H1 (cell line): ENCODE data around the gene ALG6. TPM values are rescaled to one million over a fixed set of nuclear protein-coding genes. Genes with fewer than 3 reads are reported as not detected.

Source experiments
- CTCF ChIA-PET: fragments of 300-600 bp; sonication (Branson Sonifier 250); formaldehyde crosslinking; loops from one replicate; lab custom pipeline; 2021; ENCODE audit not compliant: partially characterized antibody; lab: Charles Lee
- POLR2A ChIA-PET: fragments of 300-600 bp; sonication (Branson Sonifier 250); formaldehyde crosslinking; loops from one replicate; lab custom pipeline; 2021; ENCODE audit warnings: inconsistent platforms; ENCODE audit not compliant: partially characterized antibody; lab: Charles Lee
- DNase-seq, 2 experiments: peaks; one replicate each; pipeline versions ENCODE4 v3.0.0 to v3.0.0-alpha.2; 2010 to 2022; ENCODE audit warnings: low spot score in 2 of 2, low read depth in 1 of 2, mixed read lengths in 1 of 2
- FAIRE-seq: peaks from 2 replicates; lab custom pipeline; 2011; peaks lifted over from hg19 to GRCh38; lab: Jason Lieb, UNC
- H2AFZ ChIP-seq: 2 replicates; pipeline ENCODE4 v1.8.1; 2012; ENCODE audit warnings: low read length, inconsistent platforms
- H2AK5ac ChIP-seq: 2 replicates; pipeline ENCODE4 v1.6.1; 2013; ENCODE audit warnings: low read depth, low read length
- H2BK120ac ChIP-seq: replicated peaks from 2 replicates; pipeline ENCODE3; 2013; ENCODE audit warnings: low read depth, low read length, inconsistent platforms
- H2BK12ac ChIP-seq: 2 replicates; pipeline ENCODE4 v1.6.1; 2013; ENCODE audit warnings: low read depth, low read length
- H2BK15ac ChIP-seq: 2 replicates; pipeline ENCODE4 v1.6.1; 2013; ENCODE audit warnings: low read length
- H2BK20ac ChIP-seq: 2 replicates; pipeline ENCODE4 v1.6.1; 2013; ENCODE audit warnings: low read length
- H2BK5ac ChIP-seq: 2 replicates; pipeline ENCODE4 v1.6.1; 2013; ENCODE audit warnings: low read depth, low read length
- H3K14ac ChIP-seq: 2 replicates; pipeline ENCODE4 v1.6.1; 2013; ENCODE audit warnings: inconsistent platforms; ENCODE audit not compliant: insufficient read length
- H3K18ac ChIP-seq: 2 replicates; pipeline ENCODE4 v1.6.1; 2013; ENCODE audit warnings: low read length; ENCODE audit errors: extremely low read depth
- H3K23ac ChIP-seq: 2 replicates; pipeline ENCODE4 v1.6.1; 2013; ENCODE audit warnings: inconsistent platforms; ENCODE audit not compliant: insufficient read length
- H3K23me2 ChIP-seq: 2 replicates; pipeline ENCODE4 v1.6.1; 2013; ENCODE audit warnings: low read depth, low read length
- H3K27ac ChIP-seq: 2 replicates; pipeline ENCODE4 v1.6.1; 2011; ENCODE audit warnings: low read depth, low read length, inconsistent platforms
- H3K27me3 ChIP-seq, 4 experiments: replicated peaks in 1 of 4; 1 replicate in 1 of 4; 2 replicates in 3 of 4; pipeline versions ENCODE4 v1.6.1 to v1.8.1; 2011 to 2013; ENCODE audit warnings: low read length in 3 of 4, mild to moderate bottlenecking in 3 of 4, inconsistent platforms in 2 of 4, mixed read lengths in 2 of 4, moderate library complexity in 1 of 4; ENCODE audit not compliant: control insufficient read depth in 3 of 4, insufficient read depth in 3 of 4; ENCODE audit errors: extremely low read depth in 1 of 4
- H3K36me3 ChIP-seq, 4 experiments: 2 replicates each; pipeline versions ENCODE4 v1.6.1 to v1.8.1; 2011 to 2013; ENCODE audit warnings: mild to moderate bottlenecking in 4 of 4, low read length in 3 of 4, moderate library complexity in 2 of 4, control low read depth in 1 of 4, inconsistent platforms in 1 of 4; ENCODE audit not compliant: insufficient read depth in 4 of 4, control insufficient read depth in 2 of 4
- H3K4ac ChIP-seq: replicated peaks from 2 replicates; pipeline ENCODE3; 2013; ENCODE audit warnings: low read length, low read depth, mixed read lengths, inconsistent platforms; ENCODE audit not compliant: insufficient read length
- H3K4me1 ChIP-seq, 4 experiments: replicated peaks in 1 of 4; 1 replicate in 1 of 4; 2 replicates in 3 of 4; pipeline versions ENCODE4 v1.6.1 to v1.8.1; 2011 to 2013; ENCODE audit warnings: low read length in 3 of 4, inconsistent platforms in 2 of 4, mixed read lengths in 1 of 4; ENCODE audit not compliant: insufficient read depth in 4 of 4, control insufficient read depth in 3 of 4
- H3K4me2 ChIP-seq, 2 experiments: 2 replicates each; pipeline versions ENCODE4 v1.6.1 to v1.8.1; 2011 to 2013; ENCODE audit warnings: low read depth in 2 of 2, low read length in 2 of 2, control low read depth in 1 of 2, inconsistent platforms in 1 of 2, mild to moderate bottlenecking in 1 of 2; ENCODE audit not compliant: insufficient read depth in 1 of 2
- H3K4me3 ChIP-seq, 4 experiments: fragments of 200-600, 300-600 bp in 1 of 4; sonication (generic), shearing (Covaris generic), sonication (Bioruptor Twin) in 1 of 4; 2 replicates each; pipeline versions ENCODE4 v1.5.1 to v1.8.1; 2011 to 2016; ENCODE audit warnings: low read length in 4 of 4, low read depth in 3 of 4, control low read depth in 2 of 4, inconsistent platforms in 2 of 4, mild to moderate bottlenecking in 2 of 4, mixed read lengths in 1 of 4, moderate library complexity in 1 of 4; ENCODE audit not compliant: insufficient read depth in 2 of 4; ENCODE audit errors: extremely low read depth in 1 of 4
- H3K56ac ChIP-seq: replicated peaks from 2 replicates; pipeline ENCODE3; 2013; ENCODE audit warnings: low read depth, mild to moderate bottlenecking, mixed read lengths, low read length, inconsistent platforms; ENCODE audit not compliant: insufficient read length
- H3K79me1 ChIP-seq: 2 replicates; pipeline ENCODE4 v1.6.1; 2013; ENCODE audit warnings: low read depth, low read length, control low read depth
- H3K79me2 ChIP-seq, 2 experiments: 2 replicates each; pipeline versions ENCODE4 v1.6.1 to v1.8.1; 2012 to 2013; ENCODE audit warnings: low read length in 2 of 2, mild to moderate bottlenecking in 2 of 2, inconsistent platforms in 1 of 2; ENCODE audit not compliant: insufficient read depth in 2 of 2, control insufficient read depth in 1 of 2
- H3K9ac ChIP-seq, 4 experiments: replicated peaks in 1 of 4; 1 replicate in 1 of 4; 2 replicates in 3 of 4; pipeline versions ENCODE4 v1.6.1 to v1.8.1; 2011 to 2013; ENCODE audit warnings: low read depth in 3 of 4, low read length in 3 of 4, control low read depth in 2 of 4, mild to moderate bottlenecking in 2 of 4, moderate library complexity in 2 of 4, inconsistent platforms in 1 of 4; ENCODE audit errors: extremely low read depth in 1 of 4
- H3K9me3 ChIP-seq, 2 experiments: 2 replicates each; pipeline versions ENCODE4 v1.6.1 to v1.8.1; 2012 to 2013; ENCODE audit warnings: mild to moderate bottlenecking in 2 of 2, moderate library complexity in 2 of 2, control low read depth in 1 of 2, inconsistent platforms in 1 of 2, low read depth in 1 of 2, low read length in 1 of 2, mixed read lengths in 1 of 2; ENCODE audit not compliant: insufficient read depth in 2 of 2
- H4K20me1 ChIP-seq, 2 experiments: replicated peaks in 1 of 2; 2 replicates each; pipeline versions ENCODE3 to v1.8.1; 2011 to 2013; ENCODE audit warnings: inconsistent platforms in 2 of 2, low read length in 2 of 2, mild to moderate bottlenecking in 1 of 2; ENCODE audit not compliant: insufficient read depth in 2 of 2, control insufficient read depth in 1 of 2
- H4K5ac ChIP-seq: 2 replicates; pipeline ENCODE4 v1.6.1; 2013; ENCODE audit warnings: low read length, low read depth, mixed read lengths, inconsistent platforms; ENCODE audit not compliant: insufficient read length
- H4K8ac ChIP-seq: 2 replicates; pipeline ENCODE4 v1.8.0; 2013; ENCODE audit warnings: mild to moderate bottlenecking, moderate library complexity, low read length, inconsistent platforms; ENCODE audit not compliant: insufficient read depth; ENCODE audit errors: extremely low read depth
- H4K91ac ChIP-seq: replicated peaks from 2 replicates; pipeline ENCODE3; 2013; ENCODE audit warnings: low read length, mixed read lengths, inconsistent platforms; ENCODE audit not compliant: insufficient read length
- KDM4A ChIP-seq: IDR thresholded peaks from one replicate; pipeline ENCODE4 v1.7.1; 2012; ENCODE audit warnings: low read depth, mild to moderate bottlenecking, moderate library complexity, low read length, inconsistent platforms; ENCODE audit not compliant: severe bottlenecking
- RFX5 ChIP-seq: IDR thresholded peaks from 2 replicates; pipeline ENCODE4 v1.6.1; 2011; ENCODE audit warnings: low read depth, low read length, improper control_type of control experiment, borderline replicate concordance
- SAP30 ChIP-seq: fragments of 300-600 bp; sonication (generic); IDR thresholded peaks from 2 replicates; pipeline ENCODE4 v1.7.1; 2012; ENCODE audit warnings: low read length, moderate library complexity, mild to moderate bottlenecking, inconsistent platforms; ENCODE audit not compliant: insufficient read depth, insufficient replicate concordance
- SIN3A ChIP-seq, 2 experiments: IDR thresholded peaks in 1 of 2; conservative IDR thresholded peaks in 1 of 2; 2 replicates each; pipeline ENCODE4 v1.6.1; 2011 to 2012; ENCODE audit warnings: low read length in 2 of 2, improper control_type of control experiment in 1 of 2, low read depth in 1 of 2, mild to moderate bottlenecking in 1 of 2
- SP4 ChIP-seq: IDR thresholded peaks from 2 replicates; pipeline ENCODE4 v1.6.1; 2012; ENCODE audit warnings: low read length, inconsistent platforms
- TAF7 ChIP-seq: optimal IDR thresholded peaks from 2 replicates; pipeline ENCODE3; 2011; ENCODE audit warnings: low read depth, mild to moderate bottlenecking, inconsistent platforms, low read length, moderate library complexity, borderline replicate concordance
- TBP ChIP-seq: IDR thresholded peaks from 2 replicates; pipeline ENCODE4 v1.6.1; 2011; ENCODE audit warnings: low read depth, low read length, improper control_type of control experiment
- USF2 ChIP-seq: IDR thresholded peaks from 2 replicates; pipeline ENCODE4 v1.6.1; 2011; ENCODE audit warnings: low read length, improper control_type of control experiment
- WGBS, 2 experiments: shearing (Covaris generic) in 1 of 2; methylation state at CpG; one replicate each; pipeline versions ENCODE4 v1.1.6 to v1.1.7; 2013 to 2015; ENCODE audit warnings: low lambda C conversion rate in 2 of 2, mixed read lengths in 2 of 2, inconsistent platforms in 1 of 2, low coverage in 1 of 2, missing lambda C conversion rate in 1 of 2; ENCODE audit not compliant: insufficient replicate concordance in 2 of 2, insufficient coverage in 1 of 2, insufficient read length in 1 of 2; ENCODE audit errors: extremely low coverage in 1 of 2, missing lambda C conversion rate in 1 of 2; 5-methylcytosine and 5-hydroxymethylcytosine counted together
- polyA plus RNA-seq, 7 experiments: library from polyadenylated mRNA; depleted of rRNA in 3 of 7; stranded (reverse) in 5 of 7; unstranded in 2 of 7; fragments of >200 nt in 5 of 7; fragments of 200-250 nt in 2 of 7; gene quantifications; 1 replicate in 5 of 7; 2 replicates in 1 of 7; 4 replicates in 1 of 7; pipeline versions ENCODE4 v1.2.1 to v1.2.3, GENCODE V29; 2011 to 2013; ENCODE audit warnings: missing spikeins in 2 of 7, mixed read lengths in 2 of 7
- total RNA-seq: library from RNA; stranded (reverse); fragmentation: NEBNext Ultra II Directional; extraction: Animal tissue kit (Norgen Biotek cat#: 25700); gene quantifications from 2 replicates; pipeline ENCODE4 v1.2.1, GENCODE V29; 2021
- TF ChIP-seq, protein P1 (sequence below): IDR thresholded peaks from 2 replicates; pipeline ENCODE4 v1.6.1; 2012; ENCODE audit warnings: low read length, inconsistent platforms
- TF ChIP-seq, protein P2 (sequence below): IDR thresholded peaks from 2 replicates; pipeline ENCODE4 v1.6.1; 2011; ENCODE audit warnings: low read depth, mild to moderate bottlenecking, low read length; ENCODE audit not compliant: insufficient read depth

ALG6 gene
- total and polyA plus RNA-seq, 2 of the 8 experiments (the other 6 are each of a cell fraction or from before 2014, with no cell fraction given): 17.8 to 26.8 TPM

DNA sequence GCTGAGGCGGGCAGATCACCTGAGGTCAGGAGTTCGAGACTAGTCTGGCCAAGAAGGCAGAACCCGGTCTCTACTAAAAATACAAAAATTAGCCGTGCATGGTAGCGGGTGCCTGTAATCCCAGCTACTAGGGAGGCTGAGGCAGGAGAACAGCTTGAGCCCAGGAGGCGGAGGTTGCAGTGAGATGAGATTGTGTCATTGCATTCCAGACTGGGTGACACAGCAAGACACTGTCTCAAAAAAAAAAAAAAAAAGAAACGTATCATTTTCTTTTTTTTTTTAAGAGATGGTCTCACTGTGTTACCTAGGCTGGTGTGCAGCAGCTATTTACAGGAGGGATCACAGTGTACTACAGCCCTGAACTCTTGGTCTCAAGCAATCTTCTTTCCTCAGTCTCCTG is 108.3 kb downstream of the ALG6 start:
- no peak for FAIRE-seq
- Histone ChIP-seq H2BK120ac (no peak overlapping the region), H3K9ac (no peak overlapping the region)
- TF ChIP-seq SAP30: no peak
- TF ChIP-seq, protein P1, sequence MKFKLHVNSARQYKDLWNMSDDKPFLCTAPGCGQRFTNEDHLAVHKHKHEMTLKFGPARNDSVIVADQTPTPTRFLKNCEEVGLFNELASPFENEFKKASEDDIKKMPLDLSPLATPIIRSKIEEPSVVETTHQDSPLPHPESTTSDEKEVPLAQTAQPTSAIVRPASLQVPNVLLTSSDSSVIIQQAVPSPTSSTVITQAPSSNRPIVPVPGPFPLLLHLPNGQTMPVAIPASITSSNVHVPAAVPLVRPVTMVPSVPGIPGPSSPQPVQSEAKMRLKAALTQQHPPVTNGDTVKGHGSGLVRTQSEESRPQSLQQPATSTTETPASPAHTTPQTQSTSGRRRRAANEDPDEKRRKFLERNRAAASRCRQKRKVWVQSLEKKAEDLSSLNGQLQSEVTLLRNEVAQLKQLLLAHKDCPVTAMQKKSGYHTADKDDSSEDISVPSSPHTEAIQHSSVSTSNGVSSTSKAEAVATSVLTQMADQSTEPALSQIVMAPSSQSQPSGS: no peak
- TF ChIP-seq SIN3A (conservative IDR thresholded peaks at IDR 0.05 in 1 of 2, IDR thresholded peaks at IDR 0.05 in 1 of 2; ENCODE audit: low read depth in 1 of 2, low read length in 2 of 2): no peak
- TF ChIP-seq TAF7: no peak
- no peak for TF ChIP-seq RFX5
- TF ChIP-seq, protein P2, sequence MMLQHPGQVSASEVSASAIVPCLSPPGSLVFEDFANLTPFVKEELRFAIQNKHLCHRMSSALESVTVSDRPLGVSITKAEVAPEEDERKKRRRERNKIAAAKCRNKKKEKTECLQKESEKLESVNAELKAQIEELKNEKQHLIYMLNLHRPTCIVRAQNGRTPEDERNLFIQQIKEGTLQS: no peak
- TF ChIP-seq KDM4A: no peak
- TF ChIP-seq USF2: no peak
- no peak for TF ChIP-seq SP4
- no peak for TF ChIP-seq TBP

More for the DNA sequence above, 108.3 kb downstream of the ALG6 start:
- no peak overlapping the region for H4K91ac ChIP-seq
- no peak overlapping the region for H3K56ac ChIP-seq
- no peak overlapping the region for H4K5ac ChIP-seq
- no peak overlapping the region for H3K4me3 ChIP-seq
- H3K9me3 ChIP-seq: peaks cover 2 to 17% of the 10 kb centered on the region in 2 experiments; a peak in 3 of 4 replicates
- POLR2A ChIA-PET: no interaction called here
- H2AFZ ChIP-seq: no peak overlapping the region
- H3K36me3 ChIP-seq: peaks cover 0 to 3% (median under 1%) of the 10 kb centered on the region in 4 experiments; a peak in 2 of 8 replicates
- WGBS, 2 experiments: 75% methylated on average over 5 of the region's 7 CpGs; no CpG with 5 or more reads in 1 of the 2 experiments
- H2BK12ac ChIP-seq: no peak overlapping the region
- CTCF ChIA-PET: interaction anchor here (0.6 to 1.6 kb wide), 5 partner anchors 12 to 471 kb away, joined by 3 to 5 read pairs (median 3); no protein-coding TSS in a partner anchor
- H3K18ac ChIP-seq: no peak overlapping the region
- H3K27me3 ChIP-seq: no peaks in the 10 kb centered on the region
- no peaks in the 10 kb centered on the region for H4K20me1 ChIP-seq
- no peak overlapping the region for H2AK5ac ChIP-seq
- H3K4me2 ChIP-seq: no peak overlapping the region
- H3K79me2 ChIP-seq: no peaks in the 10 kb centered on the region
- H3K14ac ChIP-seq: no peak overlapping the region
- no peak overlapping the region for H3K4ac ChIP-seq
- DNase-seq: no peak
- H3K4me1 ChIP-seq: no peaks in the 10 kb centered on the region
- H3K23ac ChIP-seq: no peak overlapping the region
- H3K79me1 ChIP-seq: no peaks in the 10 kb centered on the region
- no peak overlapping the region for H3K27ac ChIP-seq
- H4K8ac ChIP-seq: no peak overlapping the region
- no peak overlapping the region for H2BK20ac ChIP-seq
- H2BK5ac ChIP-seq: no peak overlapping the region
- H3K23me2 ChIP-seq: no peaks in the 10 kb centered on the region
- H2BK15ac ChIP-seq: no peak overlapping the region
